ENCODE results near the gene APLP2.

GRCh38 chr11:130042093-130042591, 27.6 kb upstream of the APLP2 start:
- TF ChIP-seq EP300 (IDR thresholded peaks at IDR 0.05), result no peak
- TF ChIP-seq, protein P1, sequence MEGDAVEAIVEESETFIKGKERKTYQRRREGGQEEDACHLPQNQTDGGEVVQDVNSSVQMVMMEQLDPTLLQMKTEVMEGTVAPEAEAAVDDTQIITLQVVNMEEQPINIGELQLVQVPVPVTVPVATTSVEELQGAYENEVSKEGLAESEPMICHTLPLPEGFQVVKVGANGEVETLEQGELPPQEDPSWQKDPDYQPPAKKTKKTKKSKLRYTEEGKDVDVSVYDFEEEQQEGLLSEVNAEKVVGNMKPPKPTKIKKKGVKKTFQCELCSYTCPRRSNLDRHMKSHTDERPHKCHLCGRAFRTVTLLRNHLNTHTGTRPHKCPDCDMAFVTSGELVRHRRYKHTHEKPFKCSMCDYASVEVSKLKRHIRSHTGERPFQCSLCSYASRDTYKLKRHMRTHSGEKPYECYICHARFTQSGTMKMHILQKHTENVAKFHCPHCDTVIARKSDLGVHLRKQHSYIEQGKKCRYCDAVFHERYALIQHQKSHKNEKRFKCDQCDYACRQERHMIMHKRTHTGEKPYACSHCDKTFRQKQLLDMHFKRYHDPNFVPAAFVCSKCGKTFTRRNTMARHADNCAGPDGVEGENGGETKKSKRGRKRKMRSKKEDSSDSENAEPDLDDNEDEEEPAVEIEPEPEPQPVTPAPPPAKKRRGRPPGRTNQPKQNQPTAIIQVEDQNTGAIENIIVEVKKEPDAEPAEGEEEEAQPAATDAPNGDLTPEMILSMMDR (IDR thresholded peaks at IDR 0.05), result no peak
